GM12873 (cell line): Measurements from ENCODE around the gene WBP1L.

Experiments
- TF ChIP-seq, protein P1 (sequence below): IDR thresholded peaks from 2 replicates; pipeline ENCODE4 v1.5.1; 2012; ENCODE audit warnings: low read depth, mild to moderate bottlenecking, moderate library complexity, low read length, control low read depth; ENCODE audit not compliant: insufficient read depth; ENCODE audit errors: missing control alignments

Gene WBP1L

GRCh38 chr10:102764470-102765161, 20.9 kb downstream of the WBP1L start:
- TF ChIP-seq, protein P1, sequence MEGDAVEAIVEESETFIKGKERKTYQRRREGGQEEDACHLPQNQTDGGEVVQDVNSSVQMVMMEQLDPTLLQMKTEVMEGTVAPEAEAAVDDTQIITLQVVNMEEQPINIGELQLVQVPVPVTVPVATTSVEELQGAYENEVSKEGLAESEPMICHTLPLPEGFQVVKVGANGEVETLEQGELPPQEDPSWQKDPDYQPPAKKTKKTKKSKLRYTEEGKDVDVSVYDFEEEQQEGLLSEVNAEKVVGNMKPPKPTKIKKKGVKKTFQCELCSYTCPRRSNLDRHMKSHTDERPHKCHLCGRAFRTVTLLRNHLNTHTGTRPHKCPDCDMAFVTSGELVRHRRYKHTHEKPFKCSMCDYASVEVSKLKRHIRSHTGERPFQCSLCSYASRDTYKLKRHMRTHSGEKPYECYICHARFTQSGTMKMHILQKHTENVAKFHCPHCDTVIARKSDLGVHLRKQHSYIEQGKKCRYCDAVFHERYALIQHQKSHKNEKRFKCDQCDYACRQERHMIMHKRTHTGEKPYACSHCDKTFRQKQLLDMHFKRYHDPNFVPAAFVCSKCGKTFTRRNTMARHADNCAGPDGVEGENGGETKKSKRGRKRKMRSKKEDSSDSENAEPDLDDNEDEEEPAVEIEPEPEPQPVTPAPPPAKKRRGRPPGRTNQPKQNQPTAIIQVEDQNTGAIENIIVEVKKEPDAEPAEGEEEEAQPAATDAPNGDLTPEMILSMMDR: no peak

DNA sequence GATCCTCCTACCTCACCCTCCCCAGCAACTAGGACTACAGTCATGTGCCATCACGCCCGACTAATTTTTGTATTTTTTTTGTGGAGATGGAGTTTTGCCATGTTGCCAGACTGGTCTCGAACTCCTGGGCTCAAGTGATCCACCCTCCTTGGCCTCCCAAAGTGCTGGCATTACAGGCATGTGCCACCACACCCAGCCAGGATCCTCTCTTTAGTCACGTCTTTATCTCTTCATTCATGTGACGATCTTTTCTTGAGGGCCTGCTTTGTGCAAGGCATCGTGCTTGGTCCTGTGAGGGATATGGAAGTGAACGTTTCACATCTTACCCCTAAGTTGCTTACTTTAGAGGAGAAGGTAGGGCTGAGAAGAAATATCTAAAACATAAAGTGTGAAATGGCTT, 21.6 kb downstream of the WBP1L start:
- TF ChIP-seq, protein P1: no peak

GRCh38 chr10:102767428-102768160, 23.8 kb downstream of the WBP1L start:
- TF ChIP-seq, protein P1: no peak

- TF ChIP-seq, protein P1: no peak
Measured at GRCh38 chr10:102769375-102770107, 25.8 kb downstream of the WBP1L start.

DNA sequence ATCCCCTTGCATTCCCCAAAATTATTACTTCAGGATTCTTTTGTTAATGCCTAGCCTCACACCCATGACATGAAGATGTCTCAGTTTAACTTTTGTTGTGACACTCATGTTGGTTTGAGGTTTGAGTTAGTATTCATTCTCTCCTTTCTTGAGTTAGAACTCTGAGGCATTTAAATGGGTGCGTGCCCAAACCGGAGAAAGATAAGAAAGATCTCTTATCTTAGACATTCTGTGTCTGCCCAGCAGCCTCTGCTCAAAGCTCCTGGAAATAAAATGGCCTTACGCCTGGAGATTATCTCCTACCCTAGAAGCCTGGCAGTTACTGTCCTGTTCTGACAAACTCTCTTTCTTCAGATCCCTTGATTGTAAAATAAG, 26.3 kb downstream of the WBP1L start:
- TF ChIP-seq, protein P1: no peak

DNA sequence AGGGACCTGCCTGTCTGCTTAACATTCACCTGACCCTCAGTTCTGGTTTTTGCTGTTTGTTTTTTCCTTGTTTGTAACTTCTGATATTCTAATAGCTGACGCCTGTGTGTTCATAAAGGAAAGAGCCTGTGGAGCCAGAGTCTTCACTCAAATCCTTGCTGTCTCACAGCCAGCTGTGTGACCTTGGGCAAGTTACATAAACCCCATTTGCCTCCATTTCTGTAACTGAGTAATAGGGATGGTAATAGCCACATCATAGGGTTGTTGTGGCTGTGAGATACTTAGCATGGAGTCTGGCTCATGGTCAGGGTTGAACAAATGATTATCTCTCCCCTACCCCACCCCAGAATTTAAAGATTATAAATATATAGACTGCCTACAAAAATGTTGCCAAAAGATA, 27.0 kb downstream of the WBP1L start:
- TF ChIP-seq, protein P1: no peak

- TF ChIP-seq, protein P1: no peak
Measured at GRCh38 chr10:102773320-102773719, 29.6 kb downstream of the WBP1L start.
